ENCODE data around the gene DTNB.

Gene DTNB

DNA sequence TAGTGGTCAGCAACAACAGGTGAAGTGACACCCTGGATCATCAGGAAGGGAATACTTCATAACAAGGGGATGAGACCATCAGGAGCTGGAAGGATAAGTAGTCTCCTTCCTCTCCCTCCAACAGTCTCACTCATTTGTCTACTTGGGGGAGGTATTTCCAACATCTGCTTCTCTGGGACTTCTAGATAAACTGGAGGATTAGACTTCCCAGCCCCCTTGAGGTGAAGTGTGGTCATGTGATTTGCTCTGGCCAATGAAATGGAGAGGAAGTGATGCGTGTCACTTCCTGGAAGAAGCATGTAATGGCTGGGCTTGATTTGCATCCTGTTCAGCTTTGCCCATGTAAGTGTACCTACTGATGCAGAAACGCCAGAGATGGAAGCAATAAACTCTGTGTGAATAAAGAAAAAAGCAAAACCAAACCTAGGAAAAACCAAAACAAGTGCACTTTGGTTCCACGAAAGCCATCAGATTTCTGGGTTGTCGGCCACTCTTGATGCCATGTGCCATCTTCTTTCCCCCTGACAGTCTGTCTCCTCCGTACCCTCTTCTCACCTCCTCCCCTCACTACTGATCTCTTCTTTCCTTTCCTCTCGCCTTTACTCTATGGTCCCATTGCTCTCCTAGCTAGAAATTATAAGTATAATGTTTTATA lies 255.5 kb downstream of the DTNB start (continued):
- TF ChIP-seq, protein P1, sequence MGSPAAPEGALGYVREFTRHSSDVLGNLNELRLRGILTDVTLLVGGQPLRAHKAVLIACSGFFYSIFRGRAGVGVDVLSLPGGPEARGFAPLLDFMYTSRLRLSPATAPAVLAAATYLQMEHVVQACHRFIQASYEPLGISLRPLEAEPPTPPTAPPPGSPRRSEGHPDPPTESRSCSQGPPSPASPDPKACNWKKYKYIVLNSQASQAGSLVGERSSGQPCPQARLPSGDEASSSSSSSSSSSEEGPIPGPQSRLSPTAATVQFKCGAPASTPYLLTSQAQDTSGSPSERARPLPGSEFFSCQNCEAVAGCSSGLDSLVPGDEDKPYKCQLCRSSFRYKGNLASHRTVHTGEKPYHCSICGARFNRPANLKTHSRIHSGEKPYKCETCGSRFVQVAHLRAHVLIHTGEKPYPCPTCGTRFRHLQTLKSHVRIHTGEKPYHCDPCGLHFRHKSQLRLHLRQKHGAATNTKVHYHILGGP (tag by site-specific recombination; IDR thresholded peaks at IDR 0.05) = no peak
- TF ChIP-seq ZNF292 (tag by site-specific recombination; IDR thresholded peaks at IDR 0.05; ENCODE audit: borderline replicate concordance, low read depth) (no peak), ZNF521 (tag by site-specific recombination; IDR thresholded peaks at IDR 0.05) (no peak), ZNF174 (tag by site-specific recombination; IDR thresholded peaks at IDR 0.05) (no peak), YY1 (tag by site-specific recombination; IDR thresholded peaks at IDR 0.05) (no peak)

DNA sequence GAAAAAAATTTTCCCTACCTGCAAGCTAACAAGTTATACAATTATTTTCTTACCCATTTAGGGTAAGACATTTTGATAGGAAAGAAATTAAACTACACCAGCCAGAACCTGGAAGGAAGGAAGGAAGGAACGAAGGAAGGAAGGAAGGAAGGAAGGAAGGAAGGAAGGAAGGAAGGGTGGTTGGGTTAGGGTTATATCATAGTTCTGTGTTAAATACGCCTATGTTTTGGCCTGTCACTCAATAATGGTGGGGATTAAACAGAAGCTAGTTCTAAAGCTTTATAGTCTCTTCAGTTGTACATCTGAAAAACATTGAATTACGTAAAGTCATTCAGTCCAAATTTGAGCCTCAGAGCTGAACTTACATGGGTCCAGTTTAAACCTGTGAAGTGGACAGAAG lies 256.7 kb downstream of the DTNB start:
- H3K9me3 ChIP-seq (ENCODE audit: control insufficient read depth, insufficient read depth, low read depth, low read length) = no peaks in the 10 kb centered on the region
- H3K4me3 ChIP-seq (ENCODE audit: low read depth, low read length) = no peak overlapping the region
- TF ChIP-seq ZNF571 (tag by site-specific recombination; IDR thresholded peaks at IDR 0.05) (no peak), ZNF366 (tag by site-specific recombination; conservative IDR thresholded peaks at IDR 0.05) (peak; percentile 55)
- CTCF ChIA-PET = interaction anchor here (0.6 to 0.8 kb wide), 2 partner anchors 56 to 209 kb away, joined by 3 read pairs; no protein-coding TSS in a partner anchor
- H3K4me1 ChIP-seq (ENCODE audit: control insufficient read depth, insufficient read depth, low read length) = no peaks in the 10 kb centered on the region
- POLR2A ChIA-PET = no interaction called here
- H3K36me3 ChIP-seq (ENCODE audit: control insufficient read depth in 2 of 2, insufficient read depth in 1 of 2, low read length in 2 of 2) = peaks cover 0 to 7% of the 10 kb centered on the region in 2 experiments; a peak in 2 of 3 replicates
- no peak overlapping the region for H3K27ac ChIP-seq (ENCODE audit: extremely low read depth, low read depth, low read length)

DNA sequence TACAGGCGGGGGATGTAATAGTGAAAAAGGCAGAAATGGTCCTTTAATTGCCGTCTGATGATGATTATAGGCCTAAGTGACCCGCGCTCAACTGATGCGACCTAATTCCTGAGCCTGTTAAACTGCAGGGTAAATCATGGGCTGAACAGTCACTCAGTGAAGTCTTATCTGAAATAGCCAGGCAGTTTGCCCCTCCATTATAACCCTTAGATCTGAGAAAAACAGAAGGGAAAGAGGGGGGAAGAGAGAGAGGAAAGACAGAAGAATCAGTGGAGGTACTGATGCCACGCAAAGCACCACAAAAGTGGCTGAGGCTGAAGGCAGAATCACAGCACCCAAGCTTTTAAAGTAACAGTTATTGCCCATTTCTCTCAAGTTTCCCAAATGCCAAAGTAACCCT lies 258.6 kb downstream of the DTNB start:
- no peaks in the 10 kb centered on the region for H3K9me3 ChIP-seq (ENCODE audit: control insufficient read depth, insufficient read depth, low read depth, low read length)
- ChIA-PET POLR2A (no interaction called here), CTCF (no interaction called here)
- no peaks in the 10 kb centered on the region for H3K4me1 ChIP-seq (ENCODE audit: control insufficient read depth, insufficient read depth, low read length)
- H3K4me3 ChIP-seq (ENCODE audit: low read depth, low read length) = no peak overlapping the region
- no peak overlapping the region for H3K27ac ChIP-seq (ENCODE audit: extremely low read depth, low read depth, low read length)
- peaks cover 0 to 7% of the 10 kb centered on the region in 2 experiments; a peak in 2 of 3 replicates for H3K36me3 ChIP-seq (ENCODE audit: control insufficient read depth in 2 of 2, insufficient read depth in 1 of 2, low read length in 2 of 2)
- TF ChIP-seq, protein P2, sequence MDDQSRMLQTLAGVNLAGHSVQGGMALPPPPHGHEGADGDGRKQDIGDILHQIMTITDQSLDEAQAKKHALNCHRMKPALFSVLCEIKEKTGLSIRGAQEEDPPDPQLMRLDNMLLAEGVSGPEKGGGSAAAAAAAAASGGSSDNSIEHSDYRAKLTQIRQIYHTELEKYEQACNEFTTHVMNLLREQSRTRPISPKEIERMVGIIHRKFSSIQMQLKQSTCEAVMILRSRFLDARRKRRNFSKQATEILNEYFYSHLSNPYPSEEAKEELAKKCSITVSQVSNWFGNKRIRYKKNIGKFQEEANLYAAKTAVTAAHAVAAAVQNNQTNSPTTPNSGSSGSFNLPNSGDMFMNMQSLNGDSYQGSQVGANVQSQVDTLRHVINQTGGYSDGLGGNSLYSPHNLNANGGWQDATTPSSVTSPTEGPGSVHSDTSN (CRISPR knock-in tag; IDR thresholded peaks at IDR 0.05) = no peak
- TF ChIP-seq ZNF654 (tag by site-specific recombination; IDR thresholded peaks at IDR 0.05; ENCODE audit: low read depth) (no peak), ZNF629 (tag by site-specific recombination; IDR thresholded peaks at IDR 0.05) (no peak), ZNF521 (tag by site-specific recombination; IDR thresholded peaks at IDR 0.05) (no peak), ZNF174 (tag by site-specific recombination; IDR thresholded peaks at IDR 0.05) (no peak), ZFP41 (tag by site-specific recombination; IDR thresholded peaks at IDR 0.05; ENCODE audit: borderline replicate concordance) (no peak), ZNF548 (tag by site-specific recombination; IDR thresholded peaks at IDR 0.05) (no peak), KLF9 (tag by site-specific recombination; IDR thresholded peaks at IDR 0.05; ENCODE audit: low read depth) (no peak), ZNF571 (tag by site-specific recombination; IDR thresholded peaks at IDR 0.05) (no peak), ZBTB20 (tag by site-specific recombination; IDR thresholded peaks at IDR 0.05) (no peak)
- TF ChIP-seq, protein P3, sequence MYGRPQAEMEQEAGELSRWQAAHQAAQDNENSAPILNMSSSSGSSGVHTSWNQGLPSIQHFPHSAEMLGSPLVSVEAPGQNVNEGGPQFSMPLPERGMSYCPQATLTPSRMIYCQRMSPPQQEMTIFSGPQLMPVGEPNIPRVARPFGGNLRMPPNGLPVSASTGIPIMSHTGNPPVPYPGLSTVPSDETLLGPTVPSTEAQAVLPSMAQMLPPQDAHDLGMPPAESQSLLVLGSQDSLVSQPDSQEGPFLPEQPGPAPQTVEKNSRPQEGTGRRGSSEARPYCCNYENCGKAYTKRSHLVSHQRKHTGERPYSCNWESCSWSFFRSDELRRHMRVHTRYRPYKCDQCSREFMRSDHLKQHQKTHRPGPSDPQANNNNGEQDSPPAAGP (tag by site-specific recombination; IDR thresholded peaks at IDR 0.05) = no peak
- TF ChIP-seq, protein P4, sequence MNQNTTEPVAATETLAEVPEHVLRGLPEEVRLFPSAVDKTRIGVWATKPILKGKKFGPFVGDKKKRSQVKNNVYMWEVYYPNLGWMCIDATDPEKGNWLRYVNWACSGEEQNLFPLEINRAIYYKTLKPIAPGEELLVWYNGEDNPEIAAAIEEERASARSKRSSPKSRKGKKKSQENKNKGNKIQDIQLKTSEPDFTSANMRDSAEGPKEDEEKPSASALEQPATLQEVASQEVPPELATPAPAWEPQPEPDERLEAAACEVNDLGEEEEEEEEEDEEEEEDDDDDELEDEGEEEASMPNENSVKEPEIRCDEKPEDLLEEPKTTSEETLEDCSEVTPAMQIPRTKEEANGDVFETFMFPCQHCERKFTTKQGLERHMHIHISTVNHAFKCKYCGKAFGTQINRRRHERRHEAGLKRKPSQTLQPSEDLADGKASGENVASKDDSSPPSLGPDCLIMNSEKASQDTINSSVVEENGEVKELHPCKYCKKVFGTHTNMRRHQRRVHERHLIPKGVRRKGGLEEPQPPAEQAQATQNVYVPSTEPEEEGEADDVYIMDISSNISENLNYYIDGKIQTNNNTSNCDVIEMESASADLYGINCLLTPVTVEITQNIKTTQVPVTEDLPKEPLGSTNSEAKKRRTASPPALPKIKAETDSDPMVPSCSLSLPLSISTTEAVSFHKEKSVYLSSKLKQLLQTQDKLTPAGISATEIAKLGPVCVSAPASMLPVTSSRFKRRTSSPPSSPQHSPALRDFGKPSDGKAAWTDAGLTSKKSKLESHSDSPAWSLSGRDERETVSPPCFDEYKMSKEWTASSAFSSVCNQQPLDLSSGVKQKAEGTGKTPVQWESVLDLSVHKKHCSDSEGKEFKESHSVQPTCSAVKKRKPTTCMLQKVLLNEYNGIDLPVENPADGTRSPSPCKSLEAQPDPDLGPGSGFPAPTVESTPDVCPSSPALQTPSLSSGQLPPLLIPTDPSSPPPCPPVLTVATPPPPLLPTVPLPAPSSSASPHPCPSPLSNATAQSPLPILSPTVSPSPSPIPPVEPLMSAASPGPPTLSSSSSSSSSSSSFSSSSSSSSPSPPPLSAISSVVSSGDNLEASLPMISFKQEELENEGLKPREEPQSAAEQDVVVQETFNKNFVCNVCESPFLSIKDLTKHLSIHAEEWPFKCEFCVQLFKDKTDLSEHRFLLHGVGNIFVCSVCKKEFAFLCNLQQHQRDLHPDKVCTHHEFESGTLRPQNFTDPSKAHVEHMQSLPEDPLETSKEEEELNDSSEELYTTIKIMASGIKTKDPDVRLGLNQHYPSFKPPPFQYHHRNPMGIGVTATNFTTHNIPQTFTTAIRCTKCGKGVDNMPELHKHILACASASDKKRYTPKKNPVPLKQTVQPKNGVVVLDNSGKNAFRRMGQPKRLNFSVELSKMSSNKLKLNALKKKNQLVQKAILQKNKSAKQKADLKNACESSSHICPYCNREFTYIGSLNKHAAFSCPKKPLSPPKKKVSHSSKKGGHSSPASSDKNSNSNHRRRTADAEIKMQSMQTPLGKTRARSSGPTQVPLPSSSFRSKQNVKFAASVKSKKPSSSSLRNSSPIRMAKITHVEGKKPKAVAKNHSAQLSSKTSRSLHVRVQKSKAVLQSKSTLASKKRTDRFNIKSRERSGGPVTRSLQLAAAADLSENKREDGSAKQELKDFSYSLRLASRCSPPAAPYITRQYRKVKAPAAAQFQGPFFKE (tag by site-specific recombination; IDR thresholded peaks at IDR 0.05; ENCODE audit: borderline replicate concordance) = no peak
- TF ChIP-seq, protein P5, sequence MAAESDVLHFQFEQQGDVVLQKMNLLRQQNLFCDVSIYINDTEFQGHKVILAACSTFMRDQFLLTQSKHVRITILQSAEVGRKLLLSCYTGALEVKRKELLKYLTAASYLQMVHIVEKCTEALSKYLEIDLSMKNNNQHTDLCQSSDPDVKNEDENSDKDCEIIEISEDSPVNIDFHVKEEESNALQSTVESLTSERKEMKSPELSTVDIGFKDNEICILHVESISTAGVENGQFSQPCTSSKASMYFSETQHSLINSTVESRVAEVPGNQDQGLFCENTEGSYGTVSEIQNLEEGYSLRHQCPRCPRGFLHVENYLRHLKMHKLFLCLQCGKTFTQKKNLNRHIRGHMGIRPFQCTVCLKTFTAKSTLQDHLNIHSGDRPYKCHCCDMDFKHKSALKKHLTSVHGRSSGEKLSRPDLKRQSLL (tag by site-specific recombination; IDR thresholded peaks at IDR 0.05) = no peak
- TF ChIP-seq, protein P6, sequence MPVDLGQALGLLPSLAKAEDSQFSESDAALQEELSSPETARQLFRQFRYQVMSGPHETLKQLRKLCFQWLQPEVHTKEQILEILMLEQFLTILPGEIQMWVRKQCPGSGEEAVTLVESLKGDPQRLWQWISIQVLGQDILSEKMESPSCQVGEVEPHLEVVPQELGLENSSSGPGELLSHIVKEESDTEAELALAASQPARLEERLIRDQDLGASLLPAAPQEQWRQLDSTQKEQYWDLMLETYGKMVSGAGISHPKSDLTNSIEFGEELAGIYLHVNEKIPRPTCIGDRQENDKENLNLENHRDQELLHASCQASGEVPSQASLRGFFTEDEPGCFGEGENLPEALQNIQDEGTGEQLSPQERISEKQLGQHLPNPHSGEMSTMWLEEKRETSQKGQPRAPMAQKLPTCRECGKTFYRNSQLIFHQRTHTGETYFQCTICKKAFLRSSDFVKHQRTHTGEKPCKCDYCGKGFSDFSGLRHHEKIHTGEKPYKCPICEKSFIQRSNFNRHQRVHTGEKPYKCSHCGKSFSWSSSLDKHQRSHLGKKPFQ (tag by site-specific recombination; IDR thresholded peaks at IDR 0.05) = no peak
